Activated CD4-positive, CD25-positive, alpha-beta regulatory T cell (primary cell): ENCODE data around the gene CAMTA1.

Source experiments
- DNase-seq, 4 experiments: peaks; one replicate each; lab custom pipeline; 2025; lab: John Stamatoyannopoulos, UW

Gene CAMTA1

DNA sequence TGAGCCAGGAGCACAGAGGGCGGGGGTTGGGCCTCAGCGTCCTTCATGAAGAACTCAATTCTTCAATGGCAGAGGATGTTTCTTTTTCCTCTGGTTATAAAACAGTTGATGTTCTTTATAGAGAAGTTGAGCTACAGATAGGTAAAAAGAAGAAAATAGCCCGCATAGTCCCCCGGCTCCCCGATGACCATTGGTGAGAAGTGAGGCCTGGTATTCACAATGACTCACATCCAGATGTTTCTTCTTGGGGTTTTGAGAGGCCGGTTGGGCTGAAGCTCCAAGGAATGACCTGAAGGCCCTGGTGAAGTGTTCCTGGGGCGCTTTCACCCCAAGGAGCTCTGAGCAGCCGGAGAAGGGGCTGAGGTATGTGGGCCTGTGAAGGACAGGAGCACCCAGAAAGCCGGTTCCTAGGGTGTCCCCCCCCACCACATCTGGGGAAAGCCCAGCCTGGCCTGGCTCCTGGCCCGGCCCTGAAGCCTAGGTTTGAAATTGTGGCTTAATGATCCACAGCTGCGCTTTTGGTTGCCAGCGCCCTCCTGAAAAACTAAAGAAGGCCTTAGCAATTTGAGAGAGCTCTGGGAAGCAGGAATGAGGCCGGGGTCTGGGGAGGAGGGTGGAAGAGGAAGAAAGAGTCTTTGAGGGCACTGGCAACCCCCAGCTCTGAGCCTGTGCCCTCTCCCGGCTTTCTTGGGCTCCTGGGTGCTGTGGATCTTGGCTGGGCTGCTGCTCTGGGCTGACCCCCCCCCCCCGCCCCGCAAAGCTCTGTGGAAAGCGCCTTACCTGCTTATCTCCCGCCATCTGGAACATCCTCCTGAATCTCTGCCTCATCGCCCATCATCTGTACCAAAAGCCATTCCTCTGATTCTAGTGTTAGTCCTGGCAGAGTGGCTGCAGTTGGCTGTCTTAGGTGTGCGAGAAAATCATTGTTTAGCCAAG, 444.7 kb downstream of the CAMTA1 start:
- no peak for DNase-seq

GRCh38 chr1:7232441-7233236, 447.4 kb downstream of the CAMTA1 start:
- no peak for DNase-seq

GRCh38 chr1:7233237-7233540, 447.9 kb downstream of the CAMTA1 start:
- no peak for DNase-seq

DNA sequence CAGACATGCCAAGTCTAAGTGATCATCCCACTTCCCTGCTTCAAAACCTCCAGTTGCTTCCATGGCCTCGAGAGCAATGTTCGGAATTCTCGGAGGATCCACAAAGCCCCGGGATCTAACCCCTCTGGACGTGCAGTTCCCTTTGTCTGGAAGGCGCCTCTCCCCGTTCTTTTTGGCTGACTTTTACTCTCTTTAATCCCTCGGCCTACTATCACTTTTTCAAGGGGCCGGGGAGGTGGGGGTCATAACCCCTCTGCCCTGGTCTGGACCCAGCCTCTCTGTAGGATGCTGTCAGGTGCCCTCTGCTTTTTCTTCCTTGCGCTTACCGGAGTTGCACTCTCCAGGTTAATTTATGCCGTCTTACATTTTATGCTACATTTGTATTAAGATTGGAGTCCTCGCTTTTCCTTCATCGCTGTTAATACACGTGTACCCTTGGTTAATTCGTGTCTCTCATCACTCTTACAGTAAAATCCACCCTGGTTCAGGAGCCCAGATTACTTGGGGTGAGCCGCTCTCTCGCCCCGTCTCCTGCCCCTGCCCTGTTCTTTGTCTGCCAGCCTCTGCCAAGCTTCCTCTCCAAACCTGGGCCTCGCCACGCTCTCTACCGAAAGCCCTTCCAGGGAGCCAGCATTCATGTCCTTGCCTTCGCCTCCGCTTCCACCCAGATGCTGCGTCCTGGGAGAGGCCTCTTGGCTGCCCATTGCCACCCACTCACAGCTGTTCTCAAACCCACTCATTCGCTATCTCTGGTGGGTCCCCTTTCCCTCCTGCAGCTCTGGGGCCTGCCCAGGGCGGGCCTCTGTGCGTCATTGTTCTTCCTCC, 448.6 kb downstream of the CAMTA1 start:
- no peak for DNase-seq

- no peak for DNase-seq
Measured at GRCh38 chr1:7234471-7234755, 449.2 kb downstream of the CAMTA1 start.

DNA sequence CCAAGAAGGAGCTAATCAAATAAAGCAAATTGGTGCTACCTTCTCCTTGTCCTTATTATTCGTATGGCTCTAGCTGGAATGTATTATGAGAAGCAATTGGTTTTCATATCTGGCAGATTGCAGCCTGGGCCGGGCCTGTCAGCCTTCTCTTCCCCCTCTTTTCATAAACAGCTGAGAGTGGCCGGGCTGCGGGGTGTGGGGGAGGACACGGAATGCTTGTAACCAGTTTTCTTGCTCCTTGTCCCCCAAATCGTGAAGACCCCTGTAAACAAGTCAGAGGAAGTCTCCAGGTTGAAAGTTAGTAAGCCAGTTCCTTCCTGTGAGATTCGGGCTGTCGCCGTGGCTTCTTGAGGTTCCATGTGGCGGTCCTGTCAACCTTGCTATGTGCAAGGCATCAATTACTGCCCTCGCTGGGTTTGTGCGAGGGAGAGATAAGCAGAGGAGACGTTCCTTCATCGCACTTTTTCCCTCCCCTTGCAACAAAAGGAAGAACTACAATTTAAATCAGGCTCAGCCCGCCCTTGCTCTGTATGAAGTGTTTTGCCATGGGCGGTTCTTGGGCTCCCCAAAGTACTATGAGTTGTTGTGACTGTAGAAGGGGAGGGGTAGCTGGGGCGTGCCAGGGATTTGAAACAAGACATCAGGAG, 450.7 kb downstream of the CAMTA1 start:
- DNase-seq: no peak

- DNase-seq: no peak
Measured at GRCh38 chr1:7236844-7237515, 451.7 kb downstream of the CAMTA1 start.

- DNase-seq: no peak
Measured at GRCh38 chr1:7247158-7247557, 461.9 kb downstream of the CAMTA1 start.

GRCh38 chr1:7247791-7248548, 462.7 kb downstream of the CAMTA1 start:
- no peak for DNase-seq

DNA sequence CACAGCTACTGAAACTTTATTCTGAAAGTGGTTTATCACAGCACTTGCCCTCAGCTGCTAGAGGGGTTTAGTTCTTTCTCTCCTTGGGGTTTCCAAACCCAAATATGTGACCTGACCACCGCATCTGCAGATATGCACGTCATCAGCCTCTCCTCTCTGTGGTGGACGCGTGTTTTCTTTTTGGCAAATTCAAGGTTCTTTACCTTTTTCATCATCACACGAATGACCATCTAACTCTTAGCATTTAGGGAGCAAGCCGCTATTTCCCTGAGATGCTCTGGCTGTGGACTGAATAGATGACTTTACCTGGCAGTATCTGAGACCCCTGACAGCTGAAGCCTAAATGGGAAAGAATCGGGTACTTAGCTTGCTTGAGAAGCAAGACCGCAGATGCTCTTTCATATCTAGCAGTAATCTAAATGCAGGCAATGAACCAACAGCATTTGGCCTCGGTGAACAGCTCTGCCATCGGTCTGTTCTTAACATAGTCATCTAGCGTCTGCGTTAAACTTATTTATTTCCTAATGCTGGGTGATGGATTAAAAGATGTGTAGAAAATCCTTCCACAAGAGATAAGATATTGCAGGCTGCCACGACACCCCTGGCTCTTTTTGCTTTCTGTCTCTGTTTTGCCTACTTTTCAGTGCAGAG, 463.4 kb downstream of the CAMTA1 start:
- DNase-seq: no peak

GRCh38 chr1:7249516-7249915, 464.3 kb downstream of the CAMTA1 start:
- no peak for DNase-seq

DNA sequence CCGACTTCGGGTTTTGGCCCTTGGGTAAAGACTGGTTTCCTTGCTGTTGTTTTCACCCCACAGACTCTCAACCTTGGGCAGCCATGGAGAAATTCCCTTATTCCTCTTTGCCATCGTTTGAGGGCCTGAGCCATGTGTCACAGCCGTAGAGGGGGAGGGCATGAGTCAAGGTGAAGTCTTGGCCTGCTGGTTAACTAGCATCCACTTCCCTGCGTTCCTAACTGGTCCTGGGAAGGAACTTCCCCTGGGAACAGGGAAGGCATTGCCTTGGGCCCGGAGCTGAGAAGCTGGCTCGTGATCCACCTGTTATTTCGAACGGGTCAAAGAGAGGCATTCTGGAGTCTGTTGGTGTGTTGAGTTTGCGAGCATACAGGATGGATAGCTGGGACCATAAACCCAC, 464.9 kb downstream of the CAMTA1 start:
- DNase-seq: no peak

DNA sequence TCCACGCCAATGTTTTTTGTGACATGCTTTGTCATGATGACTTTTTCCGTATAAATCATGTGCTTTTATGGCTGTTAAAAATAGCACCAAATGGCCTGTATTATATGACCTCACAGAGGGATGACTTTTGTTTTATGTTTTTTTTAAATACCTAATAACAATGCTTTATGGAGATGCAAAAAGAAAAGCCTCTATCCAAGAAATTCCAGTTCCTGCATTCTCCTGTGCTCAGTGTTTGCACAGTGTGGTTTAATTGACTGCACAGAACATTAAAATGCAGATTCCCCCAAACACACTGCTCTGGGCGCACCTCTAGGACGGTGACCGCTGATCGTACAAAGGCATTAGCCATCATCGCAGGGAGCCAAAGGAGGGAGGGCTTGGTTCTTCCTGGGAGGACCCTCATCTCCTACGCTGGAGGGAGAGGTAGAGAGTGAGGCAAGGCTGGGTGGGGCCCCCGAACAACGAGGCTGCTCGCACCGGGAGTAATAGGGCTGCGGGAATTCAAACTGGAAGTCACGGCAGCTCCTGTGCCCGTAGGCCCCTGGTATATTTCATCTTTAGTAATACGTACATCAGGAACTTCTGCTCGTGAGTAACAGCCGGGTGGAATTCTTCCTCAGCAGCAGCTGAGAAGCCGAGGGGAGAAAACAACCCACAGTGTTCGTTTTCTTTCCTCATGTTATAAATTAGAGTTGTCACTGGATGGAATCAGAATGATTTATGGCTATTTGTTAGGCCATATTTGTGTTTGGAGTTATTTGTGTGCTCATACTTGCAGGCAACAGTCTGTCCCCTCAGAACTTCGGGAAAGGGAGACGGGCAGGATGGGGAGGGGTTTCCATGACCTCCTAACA, 465.6 kb downstream of the CAMTA1 start:
- DNase-seq: no peak

GRCh38 chr1:7251454-7251800, 466.2 kb downstream of the CAMTA1 start:
- DNase-seq: no peak

- no peak for DNase-seq
Measured at GRCh38 chr1:7252411-7253117, 467.3 kb downstream of the CAMTA1 start.

- DNase-seq: no peak
Measured at GRCh38 chr1:7253118-7253480, 467.8 kb downstream of the CAMTA1 start.

GRCh38 chr1:7253988-7254587, 468.8 kb downstream of the CAMTA1 start:
- DNase-seq: no peak

DNA sequence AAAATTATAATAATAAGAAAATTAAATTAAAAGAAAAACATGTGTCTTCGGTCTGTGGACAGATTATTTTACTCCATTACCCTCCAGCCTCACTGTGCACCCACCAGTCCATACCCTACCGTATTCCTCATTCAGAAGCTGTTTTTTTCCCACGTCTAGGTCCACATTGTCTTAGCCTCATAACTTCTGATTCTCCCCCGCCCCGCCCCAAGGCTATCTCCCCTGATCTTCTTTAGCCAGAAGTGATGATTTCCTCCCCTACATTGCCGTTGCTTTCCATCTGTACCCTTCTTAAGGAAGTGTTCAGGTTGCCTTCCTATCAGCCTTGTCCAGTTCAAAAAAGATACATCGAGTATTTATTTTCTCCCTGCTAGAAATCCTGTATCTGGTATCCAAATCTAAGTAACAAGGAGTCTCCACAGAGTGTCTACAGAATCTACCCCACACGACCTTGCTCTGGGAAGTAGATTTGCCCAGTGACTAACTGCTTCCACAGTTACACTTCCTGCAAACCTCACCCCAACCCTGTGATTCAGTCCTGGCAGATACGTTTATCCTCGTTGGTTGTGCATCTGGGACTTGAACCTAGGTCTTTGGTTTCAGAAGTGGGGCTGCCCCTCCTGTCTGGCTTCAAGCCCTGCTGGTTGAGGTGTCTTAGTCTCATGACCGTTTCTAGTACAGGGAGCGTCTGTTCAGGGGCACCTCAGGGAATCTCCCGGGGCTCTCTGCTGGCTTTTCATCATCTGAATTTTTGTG, 470.2 kb downstream of the CAMTA1 start:
- no peak for DNase-seq
